Measurements from ENCODE around the gene PROZ. TPM values are rescaled to one million over a fixed set of nuclear protein-coding genes. Genes with fewer than 3 reads are reported as not detected.

PROZ gene
- total and polyA plus RNA-seq, 9 of the 15 experiments (the other 6 are each of a cell fraction or from before 2014, with no cell fraction given) = not detected

GRCh38 chr13:113208421-113209335 lies 50.2 kb downstream of the PROZ start, which contains the start of gene PCID2 (continued):
- TF ChIP-seq GMEB1 (CRISPR knock-in tag; IDR thresholded peaks at IDR 0.05) (peak; percentile 68), HMGN3 (IDR thresholded peaks at IDR 0.05; ENCODE audit: borderline replicate concordance, extremely low read depth, insufficient read length, low read depth, low read length) (peak; percentile 25), CLOCK (CRISPR knock-in tag; IDR thresholded peaks at IDR 0.05; ENCODE audit: borderline replicate concordance) (no peak), MXD1 (CRISPR knock-in tag; IDR thresholded peaks at IDR 0.05; ENCODE audit: borderline replicate concordance, poor library complexity, severe bottlenecking) (no peak), CREBBP (IDR thresholded peaks at IDR 0.05; ENCODE audit: low read depth, low read length) (no peak), ZC3H8 (IDR thresholded peaks at IDR 0.05) (no peak), ZBTB49 (CRISPR knock-in tag; IDR thresholded peaks at IDR 0.05; ENCODE audit: borderline replicate concordance) (no peak), KLF6 (CRISPR knock-in tag; IDR thresholded peaks at IDR 0.05; ENCODE audit: borderline replicate concordance) (no peak), PCBP1 (IDR thresholded peaks at IDR 0.05; ENCODE audit: low read depth, low read length, poor library complexity, severe bottlenecking) (peak; percentile 63), ZKSCAN1 (IDR thresholded peaks at IDR 0.05; ENCODE audit: low read depth, low read length) (no peak), NFYB (IDR thresholded peaks at IDR 0.05; ENCODE audit: extremely low read depth, insufficient read length) (no peak), LEF1 (IDR thresholded peaks at IDR 0.05) (no peak), KAT7 (CRISPR knock-in tag; IDR thresholded peaks at IDR 0.05; ENCODE audit: borderline replicate concordance) (no peak; the same call in 1 of the 2 replicates)
- TF ChIP-seq, protein P1, sequence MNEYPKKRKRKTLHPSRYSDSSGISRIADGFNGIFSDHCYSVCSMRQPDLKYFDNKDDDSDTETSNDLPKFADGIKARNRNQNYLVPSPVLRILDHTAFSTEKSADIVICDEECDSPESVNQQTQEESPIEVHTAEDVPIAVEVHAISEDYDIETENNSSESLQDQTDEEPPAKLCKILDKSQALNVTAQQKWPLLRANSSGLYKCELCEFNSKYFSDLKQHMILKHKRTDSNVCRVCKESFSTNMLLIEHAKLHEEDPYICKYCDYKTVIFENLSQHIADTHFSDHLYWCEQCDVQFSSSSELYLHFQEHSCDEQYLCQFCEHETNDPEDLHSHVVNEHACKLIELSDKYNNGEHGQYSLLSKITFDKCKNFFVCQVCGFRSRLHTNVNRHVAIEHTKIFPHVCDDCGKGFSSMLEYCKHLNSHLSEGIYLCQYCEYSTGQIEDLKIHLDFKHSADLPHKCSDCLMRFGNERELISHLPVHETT (CRISPR knock-in tag; conservative IDR thresholded peaks at IDR 0.05 in 1 of 2, IDR thresholded peaks at IDR 0.05 in 1 of 2) = peak in 1 of 2 experiments; percentile 96; a peak in 2 of 4 replicates

Measured in K562 (cell line).